ENCODE measurements around the gene ATP11C. TPM values are rescaled to one million over a fixed set of nuclear protein-coding genes. Genes with fewer than 3 reads are reported as not detected.
"Not testable (repeated sequence)": the region's sequence is repeated elsewhere in the genome, so short reads cannot be mapped to it uniquely, and the experiment has no call there.

The ATP11C gene
- total and polyA plus RNA-seq, 7 donors, result 2.1 to 3.9 (median 3.0) TPM

DNA sequence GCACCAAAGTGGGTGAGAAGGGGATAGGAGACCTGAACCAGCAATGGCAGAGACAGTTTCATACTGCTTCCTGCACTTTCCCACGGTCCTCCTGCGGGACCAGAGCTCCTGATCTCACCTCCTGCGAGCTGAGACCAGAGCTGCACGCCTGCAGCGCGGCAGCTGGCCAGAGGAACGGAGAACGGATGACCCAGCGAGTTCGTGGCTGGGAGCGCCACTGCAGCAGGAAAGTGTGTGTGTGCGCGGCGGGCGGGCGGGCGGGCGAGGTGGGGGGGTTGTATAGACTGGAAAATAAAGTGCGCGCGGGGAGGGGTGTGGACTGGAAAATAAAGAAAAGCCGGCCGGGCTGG lies 241.4 kb downstream of the ATP11C start:
- no peak for DNase-seq

DNA sequence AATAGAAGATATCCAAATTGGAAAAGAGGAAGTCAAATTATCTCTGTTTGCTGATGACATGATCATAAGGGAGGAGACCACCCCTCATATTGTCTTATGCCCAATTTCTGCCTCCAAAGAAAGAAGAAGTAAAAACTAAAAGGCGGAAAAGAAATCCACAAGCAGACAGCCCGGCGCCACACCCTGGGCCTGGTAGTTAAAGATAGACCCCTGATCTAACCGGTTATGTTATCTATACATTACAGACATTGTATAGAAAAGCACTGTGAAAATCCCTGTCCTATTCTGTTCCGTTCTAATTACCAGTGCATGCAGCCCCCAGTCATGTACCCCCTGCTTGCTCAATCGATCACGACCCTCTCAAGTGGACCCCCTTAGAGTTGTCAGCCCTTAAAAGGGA lies 247.7 kb downstream of the ATP11C start:
- whole genome bisulfite sequencing, 3 donors, result 81 to 96% (median 90%) methylated on average over 7 of the region's 7 CpGs
- H3K27me3 ChIP-seq (ENCODE audit: insufficient read depth in 3 of 3, low read length in 2 of 3); ATAC-seq; H3K36me3 ChIP-seq (ENCODE audit: insufficient read depth in 1 of 2, low read depth in 1 of 2); H3K27ac ChIP-seq; H3K9me3 ChIP-seq; H3K4me1 ChIP-seq; DNase-seq; H3K4me3 ChIP-seq; intact Hi-C loops (cut with DNase I): not testable (repeated sequence)

More for the DNA sequence above, 241.4 kb downstream of the ATP11C start:
- ATAC-seq, result no peak
- no peak overlapping the region for H3K27ac ChIP-seq
- intact Hi-C loops (cut with DNase I), result no loop called here
- H3K27me3 ChIP-seq (ENCODE audit: insufficient read depth in 3 of 3, low read length in 2 of 3), result peaks cover 0 to 18% (median 0%) of the 10 kb centered on the region in 3 donors
- H3K4me1 ChIP-seq, result no peaks in the 10 kb centered on the region
- no peaks in the 10 kb centered on the region for H3K9me3 ChIP-seq
- H3K4me3 ChIP-seq, result peak overlapping the region; percentile 57
- TF ChIP-seq, protein P1, sequence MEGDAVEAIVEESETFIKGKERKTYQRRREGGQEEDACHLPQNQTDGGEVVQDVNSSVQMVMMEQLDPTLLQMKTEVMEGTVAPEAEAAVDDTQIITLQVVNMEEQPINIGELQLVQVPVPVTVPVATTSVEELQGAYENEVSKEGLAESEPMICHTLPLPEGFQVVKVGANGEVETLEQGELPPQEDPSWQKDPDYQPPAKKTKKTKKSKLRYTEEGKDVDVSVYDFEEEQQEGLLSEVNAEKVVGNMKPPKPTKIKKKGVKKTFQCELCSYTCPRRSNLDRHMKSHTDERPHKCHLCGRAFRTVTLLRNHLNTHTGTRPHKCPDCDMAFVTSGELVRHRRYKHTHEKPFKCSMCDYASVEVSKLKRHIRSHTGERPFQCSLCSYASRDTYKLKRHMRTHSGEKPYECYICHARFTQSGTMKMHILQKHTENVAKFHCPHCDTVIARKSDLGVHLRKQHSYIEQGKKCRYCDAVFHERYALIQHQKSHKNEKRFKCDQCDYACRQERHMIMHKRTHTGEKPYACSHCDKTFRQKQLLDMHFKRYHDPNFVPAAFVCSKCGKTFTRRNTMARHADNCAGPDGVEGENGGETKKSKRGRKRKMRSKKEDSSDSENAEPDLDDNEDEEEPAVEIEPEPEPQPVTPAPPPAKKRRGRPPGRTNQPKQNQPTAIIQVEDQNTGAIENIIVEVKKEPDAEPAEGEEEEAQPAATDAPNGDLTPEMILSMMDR (IDR thresholded peaks at IDR 0.05), result no peak
- 0 to 31% (median 2%) methylated on average over 7 to 23 of the region's 23 CpGs for WGBS, 3 donors
- H3K36me3 ChIP-seq (ENCODE audit: insufficient read depth in 1 of 2, low read depth in 1 of 2), result no peaks in the 10 kb centered on the region

DNA sequence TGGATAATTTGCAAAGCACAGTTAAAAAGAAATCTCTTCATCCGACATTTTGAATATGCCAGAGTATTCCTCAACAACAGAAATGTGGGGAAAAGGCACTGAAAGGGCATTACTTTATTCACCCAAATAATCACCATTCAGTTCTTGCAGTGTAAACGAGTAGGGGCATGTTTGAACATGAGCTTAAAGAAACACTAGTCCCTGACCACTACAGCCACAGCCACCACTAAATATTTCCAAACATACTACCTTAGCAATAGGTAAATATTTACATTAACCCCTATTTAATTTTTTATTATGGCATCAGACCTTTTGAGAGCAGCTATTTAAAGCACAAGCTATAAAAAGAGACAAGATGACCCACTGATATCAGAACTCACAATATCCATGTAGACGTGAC lies 252.5 kb downstream of the ATP11C start:
- Histone ChIP-seq H3K4me1 (no peaks in the 10 kb centered on the region), H3K4me3 (no peak overlapping the region), H3K27ac (no peak overlapping the region), H3K27me3 (ENCODE audit: insufficient read depth in 3 of 3, low read length in 2 of 3) (no peaks in the 10 kb centered on the region), H3K36me3 (ENCODE audit: insufficient read depth in 1 of 2, low read depth in 1 of 2) (no peaks in the 10 kb centered on the region), H3K9me3 (no peaks in the 10 kb centered on the region)
- intact Hi-C loops (cut with DNase I), result no loop called here
- TF ChIP-seq, protein P1 (IDR thresholded peaks at IDR 0.05), result no peak
- DNase-seq (no peak), ATAC-seq (no peak)
- WGBS, 3 donors, result 44 to 61% (median 48%) methylated on average over 3 of the region's 3 CpGs

Other genes with a start within 250 kb of the ATP11C start
- gene MCF2, start 224.9 kb downstream of the ATP11C start, total RNA-seq, result under 1 TPM in 1 of 4 donors, not detected in 3; 0.14 TPM
- under 1 TPM in 1 of 3 donors, not detected in 2; 0.31 TPM for gene MCF2, start 224.9 kb downstream of the ATP11C start, polyA plus RNA-seq
- gene CXorf66, start 32.5 kb upstream of the ATP11C start, total RNA-seq, result not detected
- gene CXorf66, start 32.5 kb upstream of the ATP11C start, polyA plus RNA-seq, result not detected

Measured in psoas muscle (tissue), 8 donors.